Rectal smooth muscle tissue (tissue), 1 donor: ENCODE measurements around the gene ZNF823.

ENCODE experiments used
- H3K27ac ChIP-seq: one replicate; pipeline ENCODE4 v1.7.0; 2013; ENCODE audit warnings: low read depth, low read length, inconsistent platforms
- H3K27me3 ChIP-seq: one replicate; pipeline ENCODE4 v1.7.0; 2013; ENCODE audit warnings: low read length; ENCODE audit not compliant: control insufficient read depth, insufficient read depth
- H3K36me3 ChIP-seq: one replicate; pipeline ENCODE4 v1.7.0; 2013; ENCODE audit warnings: low read length; ENCODE audit not compliant: control insufficient read depth, insufficient read depth
- H3K4me1 ChIP-seq: one replicate; pipeline ENCODE4 v1.7.0; 2013; ENCODE audit warnings: low read length; ENCODE audit not compliant: control insufficient read depth, insufficient read depth
- H3K4me3 ChIP-seq: one replicate; pipeline ENCODE4 v1.7.0; 2013; ENCODE audit warnings: low read length
- H3K9ac ChIP-seq: one replicate; pipeline ENCODE4 v1.7.0; 2013; ENCODE audit warnings: low read length

ZNF823 gene

GRCh38 chr19:11763611-11764010, 24.9 kb upstream of the ZNF823 start:
- Histone ChIP-seq H3K4me3 (no peak overlapping the region), H3K27ac (no peak overlapping the region), H3K4me1 (peaks cover 10% of the 10 kb centered on the region), H3K36me3 (no peaks in the 10 kb centered on the region), H3K9ac (no peak overlapping the region), H3K27me3 (no peaks in the 10 kb centered on the region)

- no peaks in the 10 kb centered on the region for H3K27me3 ChIP-seq
- peaks cover 5% of the 10 kb centered on the region for H3K4me1 ChIP-seq
- H3K36me3 ChIP-seq, result no peaks in the 10 kb centered on the region
- H3K9ac ChIP-seq, result no peak overlapping the region
- no peak overlapping the region for H3K4me3 ChIP-seq
- no peak overlapping the region for H3K27ac ChIP-seq
Measured at GRCh38 chr19:11763117-11763516, 24.4 kb upstream of the ZNF823 start.

- Histone ChIP-seq H3K27me3 (no peaks in the 10 kb centered on the region), H3K9ac (no peak overlapping the region), H3K27ac (no peak overlapping the region), H3K4me1 (no peaks in the 10 kb centered on the region), H3K4me3 (no peak overlapping the region), H3K36me3 (no peaks in the 10 kb centered on the region)
Measured at GRCh38 chr19:11759805-11760204, 21.1 kb upstream of the ZNF823 start.

GRCh38 chr19:11756965-11757364, 18.2 kb upstream of the ZNF823 start:
- Histone ChIP-seq H3K36me3 (no peaks in the 10 kb centered on the region), H3K4me3 (no peak overlapping the region), H3K27ac (no peak overlapping the region), H3K4me1 (no peaks in the 10 kb centered on the region), H3K9ac (no peak overlapping the region), H3K27me3 (no peaks in the 10 kb centered on the region)

- no peaks in the 10 kb centered on the region for H3K4me1 ChIP-seq
- H3K27ac ChIP-seq, result no peak overlapping the region
- H3K27me3 ChIP-seq, result no peaks in the 10 kb centered on the region
- no peak overlapping the region for H3K4me3 ChIP-seq
- H3K36me3 ChIP-seq, result no peaks in the 10 kb centered on the region
- no peak overlapping the region for H3K9ac ChIP-seq
Measured at GRCh38 chr19:11754663-11755062, 15.9 kb upstream of the ZNF823 start.

- Histone ChIP-seq H3K27me3 (no peaks in the 10 kb centered on the region), H3K4me1 (no peaks in the 10 kb centered on the region), H3K36me3 (no peaks in the 10 kb centered on the region), H3K9ac (no peak overlapping the region), H3K27ac (no peak overlapping the region), H3K4me3 (no peak overlapping the region)
Measured at GRCh38 chr19:11752244-11752736, 13.5 kb upstream of the ZNF823 start.

- Histone ChIP-seq H3K27ac (no peak overlapping the region), H3K36me3 (no peaks in the 10 kb centered on the region), H3K9ac (no peak overlapping the region), H3K27me3 (no peaks in the 10 kb centered on the region), H3K4me3 (no peak overlapping the region), H3K4me1 (no peaks in the 10 kb centered on the region)
Measured at GRCh38 chr19:11749751-11750150, 11.0 kb upstream of the ZNF823 start.

GRCh38 chr19:11747277-11747676, 8.5 kb upstream of the ZNF823 start:
- H3K27me3 ChIP-seq, result no peaks in the 10 kb centered on the region
- no peaks in the 10 kb centered on the region for H3K36me3 ChIP-seq
- H3K4me3 ChIP-seq, result no peak overlapping the region
- no peaks in the 10 kb centered on the region for H3K4me1 ChIP-seq
- no peak overlapping the region for H3K9ac ChIP-seq
- H3K27ac ChIP-seq, result no peak overlapping the region

- no peaks in the 10 kb centered on the region for H3K4me1 ChIP-seq
- no peaks in the 10 kb centered on the region for H3K27me3 ChIP-seq
- no peak overlapping the region for H3K27ac ChIP-seq
- no peak overlapping the region for H3K9ac ChIP-seq
- H3K36me3 ChIP-seq, result no peaks in the 10 kb centered on the region
- H3K4me3 ChIP-seq, result no peak overlapping the region
Measured at GRCh38 chr19:11745869-11746268, 7.1 kb upstream of the ZNF823 start.

GRCh38 chr19:11737964-11738745, 591 bp downstream of the ZNF823 start:
- peak overlapping the region; percentile 94 for H3K9ac ChIP-seq
- peaks cover 6% of the 10 kb centered on the region for H3K4me1 ChIP-seq
- no peaks in the 10 kb centered on the region for H3K36me3 ChIP-seq
- H3K27me3 ChIP-seq, result no peaks in the 10 kb centered on the region
- peak overlapping the region; percentile 81 for H3K27ac ChIP-seq
- peak overlapping the region; percentile 96 for H3K4me3 ChIP-seq

GRCh38 chr19:11736696-11737095, 2.0 kb downstream of the ZNF823 start:
- Histone ChIP-seq H3K4me3 (no peak overlapping the region), H3K9ac (no peak overlapping the region), H3K36me3 (no peaks in the 10 kb centered on the region), H3K27me3 (no peaks in the 10 kb centered on the region), H3K4me1 (peaks cover 6% of the 10 kb centered on the region), H3K27ac (no peak overlapping the region)

GRCh38 chr19:11735375-11735774, 3.4 kb downstream of the ZNF823 start:
- Histone ChIP-seq H3K4me3 (no peak overlapping the region), H3K27ac (no peak overlapping the region), H3K9ac (no peak overlapping the region), H3K27me3 (no peaks in the 10 kb centered on the region), H3K4me1 (peaks cover 6% of the 10 kb centered on the region), H3K36me3 (no peaks in the 10 kb centered on the region)

- Histone ChIP-seq H3K36me3 (peaks cover 4% of the 10 kb centered on the region), H3K4me3 (no peak overlapping the region), H3K27ac (no peak overlapping the region), H3K9ac (no peak overlapping the region), H3K27me3 (no peaks in the 10 kb centered on the region), H3K4me1 (no peaks in the 10 kb centered on the region)
Measured at GRCh38 chr19:11729586-11729985, 9.2 kb downstream of the ZNF823 start.
